Smooth muscle cell (in vitro differentiated cells): ENCODE data around the gene SPATA2L. TPM values are rescaled to one million over a fixed set of nuclear protein-coding genes. Genes with fewer than 3 reads are reported as not detected.

ENCODE experiments used
- DNase-seq: peaks from one replicate; lab custom pipeline; 2025; ENCODE audit not compliant: unreplicated experiment; lab: John Stamatoyannopoulos, UW
- H2AFZ ChIP-seq: fragments of 200-600 bp; sonication (generic); 2 replicates; pipeline ENCODE4 v1.6.0; 2016; ENCODE audit warnings: antibody characterized with exemption, low read depth, mild to moderate bottlenecking
- H3F3A ChIP-seq: fragments of 200-600 bp; sonication (generic); 2 replicates; pipeline ENCODE4 v1.6.0; 2017; ENCODE audit warnings: antibody characterized with exemption, low read depth
- H3K27ac ChIP-seq: fragments of 200-600 bp; sonication (generic); 2 replicates; pipeline ENCODE4 v1.5.1; 2016; ENCODE audit warnings: low read depth, mild to moderate bottlenecking
- H3K27me3 ChIP-seq: fragments of 200-600 bp; sonication (generic); 2 replicates; pipeline ENCODE4 v1.6.1; 2016; ENCODE audit warnings: low read depth, mild to moderate bottlenecking
- H3K36me3 ChIP-seq: fragments of 200-600 bp; sonication (generic); 2 replicates; pipeline ENCODE4 v1.5.1; 2016; ENCODE audit warnings: low read depth
- H3K4me1 ChIP-seq: fragments of 200-600 bp; sonication (generic); 2 replicates; pipeline ENCODE4 v1.5.1; 2016; ENCODE audit warnings: low read depth
- H3K4me2 ChIP-seq: fragments of 200-600 bp; sonication (generic); 2 replicates; pipeline ENCODE4 v1.6.0; 2016; ENCODE audit warnings: mild to moderate bottlenecking
- H3K4me3 ChIP-seq: fragments of 200-600 bp; sonication (generic); 2 replicates; pipeline ENCODE4 v1.5.1; 2016; ENCODE audit warnings: mild to moderate bottlenecking
- H3K79me2 ChIP-seq: fragments of 200-600 bp; sonication (generic); 2 replicates; pipeline ENCODE4 v1.6.0; 2016; ENCODE audit warnings: low read depth, mild to moderate bottlenecking
- H3K9ac ChIP-seq: fragments of 200-600 bp; sonication (generic); 2 replicates; pipeline ENCODE4 v1.6.0; 2016; ENCODE audit warnings: low read depth
- H3K9me3 ChIP-seq: fragments of 200-600 bp; sonication (generic); replicated peaks from 2 replicates; pipeline ENCODE4 v1.5.1; 2016; ENCODE audit warnings: low read depth
- H4K20me1 ChIP-seq: fragments of 200-600 bp; sonication (generic); 2 replicates; pipeline ENCODE4 v1.6.0; 2016; ENCODE audit warnings: low read depth
- whole genome bisulfite sequencing: methylation state at CpG from one replicate; pipeline ENCODE4 v1.1.7; 2016; ENCODE audit warnings: low lambda C conversion rate; 5-methylcytosine and 5-hydroxymethylcytosine counted together
- polyA plus RNA-seq: library from polyadenylated mRNA; unstranded; fragments of >200 nt; fragmentation: Nextera tagmentation; extraction: Ambion mirVana; gene quantifications from 2 replicates; pipeline ENCODE4 v1.2.1, GENCODE V29; 2016
- total RNA-seq: library from RNA; depleted of rRNA; stranded (reverse); fragments of >200 nt; gene quantifications from 2 replicates; pipeline ENCODE4 v1.2.3, GENCODE V29; 2014
- TF ChIP-seq, protein P1 (sequence below): fragments of 200-600 bp; sonication (generic); IDR thresholded peaks from 2 replicates; pipeline ENCODE4 v1.5.1; 2017; ENCODE audit warnings: borderline replicate concordance, mild to moderate bottlenecking, antibody characterized with exemption; ENCODE audit not compliant: insufficient read depth, poor library complexity, severe bottlenecking

Gene SPATA2L
- total and polyA plus RNA-seq, 2 experiments from 2014 or later = 7.8 to 14.1 TPM

- Histone ChIP-seq H4K20me1 (peaks cover 4% of the 10 kb centered on the region), H3K4me3 (no peak overlapping the region), H3K9ac (no peak overlapping the region), H3K4me1 (peaks cover 12% of the 10 kb centered on the region), H3K27me3 (no peaks in the 10 kb centered on the region), H2AFZ (no peak overlapping the region), H3K27ac (no peak overlapping the region), H3K79me2 (peaks cover 30% of the 10 kb centered on the region), H3K4me2 (no peak overlapping the region), H3F3A (no peaks in the 10 kb centered on the region), H3K36me3 (no peaks in the 10 kb centered on the region), H3K9me3 (no peaks in the 10 kb centered on the region)
- TF ChIP-seq, protein P1, sequence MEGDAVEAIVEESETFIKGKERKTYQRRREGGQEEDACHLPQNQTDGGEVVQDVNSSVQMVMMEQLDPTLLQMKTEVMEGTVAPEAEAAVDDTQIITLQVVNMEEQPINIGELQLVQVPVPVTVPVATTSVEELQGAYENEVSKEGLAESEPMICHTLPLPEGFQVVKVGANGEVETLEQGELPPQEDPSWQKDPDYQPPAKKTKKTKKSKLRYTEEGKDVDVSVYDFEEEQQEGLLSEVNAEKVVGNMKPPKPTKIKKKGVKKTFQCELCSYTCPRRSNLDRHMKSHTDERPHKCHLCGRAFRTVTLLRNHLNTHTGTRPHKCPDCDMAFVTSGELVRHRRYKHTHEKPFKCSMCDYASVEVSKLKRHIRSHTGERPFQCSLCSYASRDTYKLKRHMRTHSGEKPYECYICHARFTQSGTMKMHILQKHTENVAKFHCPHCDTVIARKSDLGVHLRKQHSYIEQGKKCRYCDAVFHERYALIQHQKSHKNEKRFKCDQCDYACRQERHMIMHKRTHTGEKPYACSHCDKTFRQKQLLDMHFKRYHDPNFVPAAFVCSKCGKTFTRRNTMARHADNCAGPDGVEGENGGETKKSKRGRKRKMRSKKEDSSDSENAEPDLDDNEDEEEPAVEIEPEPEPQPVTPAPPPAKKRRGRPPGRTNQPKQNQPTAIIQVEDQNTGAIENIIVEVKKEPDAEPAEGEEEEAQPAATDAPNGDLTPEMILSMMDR = no peak
- no peak for DNase-seq
- 97% methylated on average over 9 of the region's 9 CpGs for WGBS
These were observed 40.3 kb downstream of the SPATA2L start for GRCh38 chr16:89661215-89661614.

DNA sequence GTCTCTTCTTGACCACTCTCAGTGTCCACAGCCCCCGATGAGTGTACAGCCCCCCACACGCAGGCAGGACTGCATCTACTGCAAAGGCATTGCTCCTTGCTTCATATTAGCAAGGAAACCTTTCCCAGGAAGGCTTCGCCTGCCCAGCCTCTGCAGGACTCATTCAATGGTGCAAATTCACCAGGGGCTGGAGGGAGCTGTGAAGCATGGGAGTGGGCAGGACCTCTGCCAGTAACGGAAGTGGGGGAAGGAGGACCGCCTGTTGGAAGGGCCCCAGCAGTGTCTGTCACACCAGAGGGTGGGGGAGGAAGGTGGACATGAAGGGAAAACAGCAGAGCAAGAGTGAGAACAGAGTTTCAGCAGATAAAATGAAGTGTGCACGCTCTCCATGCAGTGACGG, 41.4 kb downstream of the SPATA2L start:
- Histone ChIP-seq H3K79me2 (peaks cover 41% of the 10 kb centered on the region), H4K20me1 (peaks cover 9% of the 10 kb centered on the region), H3K9ac (no peak overlapping the region), H3F3A (no peaks in the 10 kb centered on the region), H3K36me3 (no peaks in the 10 kb centered on the region), H3K4me3 (no peak overlapping the region), H3K27ac (no peak overlapping the region), H3K27me3 (no peaks in the 10 kb centered on the region), H3K4me2 (no peak overlapping the region), H3K4me1 (peaks cover 12% of the 10 kb centered on the region), H2AFZ (no peak overlapping the region), H3K9me3 (no peaks in the 10 kb centered on the region)
- WGBS = 95% methylated on average over 7 of the region's 7 CpGs
- no peak for DNase-seq
- TF ChIP-seq, protein P1 = no peak

DNA sequence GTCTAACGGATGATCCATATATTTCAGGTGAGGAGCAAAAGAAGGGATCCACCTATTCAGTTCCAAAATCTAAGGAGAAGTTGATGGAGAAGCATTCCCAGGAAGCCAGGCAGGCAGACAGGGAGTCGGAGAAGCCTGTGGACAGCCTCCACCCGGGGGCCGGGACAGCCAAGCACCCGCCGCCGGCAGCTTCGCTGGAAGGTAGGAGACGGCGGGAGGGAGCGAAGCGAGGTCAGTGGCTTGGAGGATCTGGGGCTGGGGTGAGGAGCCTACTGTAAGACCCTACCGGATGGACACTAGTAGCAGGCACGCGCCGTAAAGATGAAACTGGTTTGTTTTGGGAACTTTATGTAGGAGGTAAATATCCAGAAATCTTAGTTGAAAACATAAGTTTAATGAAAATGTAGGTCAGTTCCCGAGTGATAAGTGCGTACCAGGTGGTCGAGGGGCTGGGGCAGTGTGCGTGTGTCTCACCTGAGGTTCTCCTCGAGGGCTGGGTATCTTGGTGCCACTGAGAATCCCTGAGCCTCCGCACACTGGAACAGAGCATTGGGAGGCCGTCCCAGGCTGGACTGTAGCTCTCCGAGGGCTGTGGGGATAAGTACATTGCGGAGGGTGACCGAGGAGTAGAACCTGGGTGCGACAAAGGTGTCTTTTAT, 43.2 kb downstream of the SPATA2L start:
- Histone ChIP-seq H4K20me1 (peaks cover 22% of the 10 kb centered on the region), H2AFZ (peak overlapping the region; percentile 99), H3K9ac (peak overlapping the region; percentile 97), H3K27me3 (no peaks in the 10 kb centered on the region), H3K9me3 (no peaks in the 10 kb centered on the region), H3F3A (no peaks in the 10 kb centered on the region), H3K4me3 (peak overlapping the region; percentile 99), H3K79me2 (peaks cover 56% of the 10 kb centered on the region), H3K4me2 (peak overlapping the region; percentile 100), H3K4me1 (peaks cover 12% of the 10 kb centered on the region), H3K27ac (peak overlapping the region; percentile 70), H3K36me3 (no peaks in the 10 kb centered on the region)
- 29% methylated on average over 27 of the region's 27 CpGs for WGBS
- no peak for DNase-seq
- TF ChIP-seq, protein P1 = no peak
